Astrocyte of the spinal cord (primary cell): ENCODE data around the gene DOK7.

ENCODE experiments used
- DNase-seq: peaks from one replicate; pipeline ENCODE4 v3.0.0; 2011; ENCODE audit warnings: low read depth, low spot score
- H3K4me3 ChIP-seq: 2 replicates; pipeline ENCODE4 v1.5.1; 2011; ENCODE audit warnings: low read depth, mild to moderate bottlenecking, low read length, moderate library complexity
- in situ Hi-C: cut with HindIII; loops from 2 replicates; pipeline ENCODE4 v1.10.0; 2017; ENCODE audit warnings: low sequenced_read_pairs
- TF ChIP-seq, protein P1 (sequence below): IDR thresholded peaks from 2 replicates; pipeline ENCODE4 v1.5.1; 2012; ENCODE audit warnings: low read depth, mild to moderate bottlenecking, low read length, inconsistent platforms

Gene DOK7

DNA sequence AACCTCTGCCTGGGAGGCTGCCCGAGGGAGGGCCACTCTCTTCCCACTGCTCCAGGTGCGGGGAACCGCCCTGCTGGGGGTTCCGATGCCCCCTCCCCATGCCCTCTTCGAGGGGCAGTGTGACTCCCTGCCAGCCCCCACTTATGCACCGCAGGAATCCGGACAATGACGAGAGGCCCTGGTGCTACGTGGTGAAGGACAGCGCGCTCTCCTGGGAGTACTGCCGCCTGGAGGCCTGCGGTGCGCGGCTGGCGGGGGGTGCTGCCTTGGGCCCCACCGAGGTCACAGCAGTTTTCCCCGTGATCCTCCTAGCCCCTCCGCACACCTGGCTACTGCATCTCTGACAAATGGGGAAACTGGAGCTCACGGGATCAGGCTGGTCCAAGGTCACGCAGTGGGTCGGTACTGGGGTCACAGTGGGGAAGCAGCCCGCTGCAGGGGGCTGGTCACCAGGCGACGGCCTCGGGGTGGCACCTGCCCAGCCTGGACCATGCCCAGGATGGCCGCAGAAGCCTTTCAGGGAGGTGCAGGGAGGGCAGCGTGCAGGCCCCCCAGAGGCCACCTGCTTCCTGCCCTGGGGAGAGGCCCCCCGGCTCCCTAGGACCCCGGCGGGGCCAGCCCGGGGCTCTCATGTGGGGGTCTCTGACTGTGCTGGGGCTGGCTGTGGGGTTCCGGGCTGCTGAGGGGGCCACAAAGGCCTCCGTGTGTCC lies 17.8 kb upstream of the DOK7 start:
- DNase-seq = no peak
- TF ChIP-seq, protein P1, sequence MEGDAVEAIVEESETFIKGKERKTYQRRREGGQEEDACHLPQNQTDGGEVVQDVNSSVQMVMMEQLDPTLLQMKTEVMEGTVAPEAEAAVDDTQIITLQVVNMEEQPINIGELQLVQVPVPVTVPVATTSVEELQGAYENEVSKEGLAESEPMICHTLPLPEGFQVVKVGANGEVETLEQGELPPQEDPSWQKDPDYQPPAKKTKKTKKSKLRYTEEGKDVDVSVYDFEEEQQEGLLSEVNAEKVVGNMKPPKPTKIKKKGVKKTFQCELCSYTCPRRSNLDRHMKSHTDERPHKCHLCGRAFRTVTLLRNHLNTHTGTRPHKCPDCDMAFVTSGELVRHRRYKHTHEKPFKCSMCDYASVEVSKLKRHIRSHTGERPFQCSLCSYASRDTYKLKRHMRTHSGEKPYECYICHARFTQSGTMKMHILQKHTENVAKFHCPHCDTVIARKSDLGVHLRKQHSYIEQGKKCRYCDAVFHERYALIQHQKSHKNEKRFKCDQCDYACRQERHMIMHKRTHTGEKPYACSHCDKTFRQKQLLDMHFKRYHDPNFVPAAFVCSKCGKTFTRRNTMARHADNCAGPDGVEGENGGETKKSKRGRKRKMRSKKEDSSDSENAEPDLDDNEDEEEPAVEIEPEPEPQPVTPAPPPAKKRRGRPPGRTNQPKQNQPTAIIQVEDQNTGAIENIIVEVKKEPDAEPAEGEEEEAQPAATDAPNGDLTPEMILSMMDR = no peak
- in situ Hi-C loops = no loop called here
- no peak overlapping the region for H3K4me3 ChIP-seq

DNA sequence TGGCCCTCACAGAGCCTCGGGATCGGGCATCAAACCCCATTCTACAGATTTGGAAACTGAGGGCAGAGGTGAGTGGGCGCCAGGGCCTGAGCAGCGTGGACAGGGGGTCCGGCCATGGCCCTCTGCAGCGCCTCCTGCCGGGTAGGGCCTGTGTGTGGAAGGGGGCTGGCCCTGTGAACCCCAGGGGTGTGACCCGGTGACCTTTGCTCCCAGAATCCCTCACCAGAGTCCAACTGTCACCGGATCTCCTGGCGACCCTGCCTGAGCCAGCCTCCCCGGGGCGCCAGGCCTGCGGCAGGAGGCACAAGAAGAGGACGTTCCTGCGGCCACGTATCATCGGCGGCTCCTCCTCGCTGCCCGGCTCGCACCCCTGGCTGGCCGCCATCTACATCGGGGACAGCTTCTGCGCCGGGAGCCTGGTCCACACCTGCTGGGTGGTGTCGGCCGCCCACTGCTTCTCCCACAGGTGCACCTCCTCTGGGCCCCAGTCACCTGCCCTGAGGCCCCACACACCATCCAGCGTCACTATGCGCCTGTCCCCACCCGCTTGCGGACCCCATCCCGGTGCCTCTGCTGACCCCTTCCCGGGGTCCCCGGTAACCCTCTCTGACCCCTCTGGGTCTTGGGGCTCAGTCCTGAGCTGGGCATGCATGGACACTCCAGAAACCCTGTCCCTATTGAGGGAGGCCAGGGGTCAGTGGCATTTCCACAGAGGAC lies 17.1 kb upstream of the DOK7 start:
- H3K4me3 ChIP-seq = no peak overlapping the region
- in situ Hi-C loops = no loop called here
- TF ChIP-seq, protein P1 = no peak
- DNase-seq = no peak

GRCh38 chr4:3446631-3447320 lies 16.3 kb upstream of the DOK7 start:
- no peak for DNase-seq
- in situ Hi-C loops = no loop called here
- no peak overlapping the region for H3K4me3 ChIP-seq
- TF ChIP-seq, protein P1 = no peak

DNA sequence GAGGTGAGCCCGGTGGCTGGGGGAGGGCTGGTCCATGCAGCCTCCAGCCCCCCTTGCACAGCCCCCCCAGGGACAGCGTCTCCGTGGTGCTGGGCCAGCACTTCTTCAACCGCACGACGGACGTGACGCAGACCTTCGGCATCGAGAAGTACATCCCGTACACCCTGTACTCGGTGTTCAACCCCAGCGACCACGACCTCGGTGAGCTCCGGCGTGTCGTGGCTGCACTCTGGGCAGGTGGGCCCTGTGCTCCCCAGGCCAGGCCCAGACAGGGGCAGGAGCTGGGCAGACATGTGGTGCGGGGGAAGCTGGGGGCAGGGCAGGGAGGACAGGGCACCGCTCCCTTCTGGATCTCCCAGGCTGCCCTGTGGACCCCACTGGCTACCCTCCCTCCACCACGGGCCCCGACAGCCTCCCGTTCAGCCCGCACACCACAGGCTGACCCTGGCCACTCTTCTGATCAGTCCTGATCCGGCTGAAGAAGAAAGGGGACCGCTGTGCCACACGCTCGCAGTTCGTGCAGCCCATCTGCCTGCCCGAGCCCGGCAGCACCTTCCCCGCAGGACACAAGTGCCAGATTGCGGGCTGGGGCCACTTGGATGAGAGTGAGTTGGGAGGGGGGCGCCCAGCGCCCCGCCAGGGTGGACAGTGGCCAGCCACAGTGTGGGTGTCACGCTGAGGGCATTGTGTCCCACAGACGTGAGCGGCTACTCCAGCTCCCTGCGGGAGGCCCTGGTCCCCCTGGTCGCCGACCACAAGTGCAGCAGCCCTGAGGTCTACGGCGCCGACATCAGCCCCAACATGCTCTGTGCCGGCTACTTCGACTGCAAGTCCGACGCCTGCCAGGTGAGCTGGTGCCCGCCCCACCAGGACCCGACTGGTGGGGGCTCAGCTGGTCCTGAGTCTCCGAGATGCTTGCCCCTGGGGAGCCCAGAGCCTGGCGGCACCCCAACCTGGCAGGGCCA lies 15.4 kb upstream of the DOK7 start:
- TF ChIP-seq, protein P1 = no peak
- DNase-seq = no peak
- in situ Hi-C loops = no loop called here
- H3K4me3 ChIP-seq = no peak overlapping the region

- no peak for DNase-seq
- H3K4me3 ChIP-seq = no peak overlapping the region
- TF ChIP-seq, protein P1 = no peak
- in situ Hi-C loops = no loop called here
Observed at GRCh38 chr4:3449047-3449573, 14.0 kb upstream of the DOK7 start.
